GM12874 (cell line): ENCODE data around the gene RAD51D.

Experiments
- CTCF ChIP-seq: IDR thresholded peaks from 2 replicates; pipeline ENCODE4 v1.5.1; 2011; ENCODE audit warnings: low read depth, mild to moderate bottlenecking, control low read depth, low read length, moderate library complexity; ENCODE audit not compliant: insufficient read depth

Gene RAD51D

GRCh38 chr17:35087731-35088355 is 31.8 kb downstream of the RAD51D start:
- no peak for TF ChIP-seq CTCF

- no peak for TF ChIP-seq CTCF
Observed at GRCh38 chr17:35086931-35087573, 32.6 kb downstream of the RAD51D start.

- no peak for TF ChIP-seq CTCF
Observed at GRCh38 chr17:35086164-35086563, 33.5 kb downstream of the RAD51D start.

GRCh38 chr17:35084987-35085386 is 34.7 kb downstream of the RAD51D start:
- no peak for TF ChIP-seq CTCF

- no peak for TF ChIP-seq CTCF
Observed at GRCh38 chr17:35083071-35083470, 36.6 kb downstream of the RAD51D start.

- no peak for TF ChIP-seq CTCF
Observed at GRCh38 chr17:35082073-35082657, 37.5 kb downstream of the RAD51D start.

GRCh38 chr17:35081638-35082037 is 38.0 kb downstream of the RAD51D start:
- no peak for TF ChIP-seq CTCF
